Activated CD8-positive, alpha-beta T cell treated with anti-CD3 and anti-CD28 coated beads, Interleukin-2, amount 10 ng/mL, durations not matched to agents 7 days and 5 days (primary cell): Measurements from ENCODE around the gene EPO. TPM values are rescaled to one million over a fixed set of nuclear protein-coding genes. Genes with fewer than 3 reads are reported as not detected.
"Not testable (repeated sequence)": the region's sequence is repeated elsewhere in the genome, so short reads cannot be mapped to it uniquely, and the experiment has no call there.

Experiments
- ATAC-seq: fragments of 150-1000 bp; cut with Tn5 transposase; one replicate; pipeline ENCODE4 v1.10.0; 2021; ENCODE audit warnings: moderate library complexity
- CTCF ChIA-PET: fragments of 350-600 bp; sonication (Branson Sonifier 250); formaldehyde crosslinking; loops from one replicate; lab custom pipeline; 2021; ENCODE audit warnings: antibody characterized with exemption; lab: Charles Lee
- POLR2A ChIA-PET: fragments of 350-600 bp; sonication (Branson Sonifier 250); formaldehyde crosslinking; loops from one replicate; lab custom pipeline; 2021; ENCODE audit warnings: antibody characterized with exemption; lab: Charles Lee
- DNase-seq: peaks from one replicate; pipeline ENCODE4 v3.0.0-alpha.2; 2020
- H3K27ac Mint-ChIP-seq: one replicate; pipeline ENCODE4 v1.8.0; 2021; ENCODE audit warnings: mild to moderate bottlenecking, mixed read lengths
- H3K27me3 Mint-ChIP-seq: one replicate; pipeline ENCODE4 v1.8.0; 2021; ENCODE audit warnings: low read depth, mixed read lengths
- H3K36me3 Mint-ChIP-seq: one replicate; pipeline ENCODE4 v1.8.0; 2021; ENCODE audit warnings: low read depth, mixed read lengths
- H3K4me1 Mint-ChIP-seq: one replicate; pipeline ENCODE4 v1.8.0; 2021; ENCODE audit warnings: low read depth, mixed read lengths
- H3K4me3 Mint-ChIP-seq: one replicate; pipeline ENCODE4 v1.8.0; 2021; ENCODE audit warnings: mild to moderate bottlenecking, mixed read lengths
- H3K9me3 Mint-ChIP-seq: one replicate; pipeline ENCODE4 v1.8.0; 2022; ENCODE audit warnings: mixed read lengths; ENCODE audit not compliant: insufficient read depth
- total RNA-seq, 2 experiments: library from RNA; stranded (reverse); gene quantifications; one replicate each; pipeline ENCODE4 v1.2.3, GENCODE V29; 2021

The EPO gene
- total RNA-seq, 2 experiments from 2014 or later = not detected

- H3K27me3 Mint-ChIP-seq = peaks cover 2% of the 10 kb centered on the region
- ChIA-PET CTCF (interaction anchor here (1.0 to 4.7 kb wide), 7 partner anchors 14 to 145 kb away, joined by 3 to 128 read pairs (median 34); partner anchors contain the start of genes FBXO24, GIGYF1, LRCH4 and SLC12A9), POLR2A (interaction anchor here (1.1 to 2.3 kb wide), 5 partner anchors 10 to 168 kb away, joined by 3 to 17 read pairs (median 11); partner anchors contain the start of genes GIGYF1, SLC12A9 and SRRT)
- DNase-seq (no peak), ATAC-seq (no peak)
- peaks cover 19% of the 10 kb centered on the region for H3K4me1 Mint-ChIP-seq
- peaks cover 8% of the 10 kb centered on the region for H3K36me3 Mint-ChIP-seq
- H3K9me3 Mint-ChIP-seq = no peaks in the 10 kb centered on the region
- peak overlapping the region; percentile 98 for H3K27ac Mint-ChIP-seq
- H3K4me3 Mint-ChIP-seq = peak overlapping the region; percentile 96
Observed at GRCh38 chr7:100706672-100707311, 13.5 kb upstream of the EPO start.

GRCh38 chr7:100708395-100708794 lies 11.9 kb upstream of the EPO start:
- Mint-ChIP-seq H3K36me3 (peaks cover 8% of the 10 kb centered on the region), H3K27ac (no peak overlapping the region), H3K4me1 (peaks cover 19% of the 10 kb centered on the region), H3K4me3 (no peak overlapping the region), H3K9me3 (no peaks in the 10 kb centered on the region), H3K27me3 (no peaks in the 10 kb centered on the region)
- ATAC-seq (no peak), DNase-seq (no peak)
- POLR2A ChIA-PET = interaction anchor here (0.7 to 1.7 kb wide), 2 partner anchors 279 to 505 kb away, joined by 3 read pairs; partner anchors contain the start of gene ZCWPW1
- CTCF ChIA-PET = no interaction called here

GRCh38 chr7:100710452-100710851 lies 9.8 kb upstream of the EPO start:
- DNase-seq (no peak), ATAC-seq (no peak)
- CTCF ChIA-PET = no interaction called here
- POLR2A ChIA-PET = no interaction called here
- Mint-ChIP-seq H3K36me3 (peaks cover 8% of the 10 kb centered on the region), H3K4me1 (peaks cover 13% of the 10 kb centered on the region), H3K4me3 (no peak overlapping the region), H3K9me3 (no peaks in the 10 kb centered on the region), H3K27ac (no peak overlapping the region), H3K27me3 (no peaks in the 10 kb centered on the region)

- Mint-ChIP-seq H3K4me1 (peaks cover 12% of the 10 kb centered on the region), H3K9me3 (no peaks in the 10 kb centered on the region), H3K27ac (no peak overlapping the region), H3K27me3 (no peaks in the 10 kb centered on the region), H3K36me3 (peaks cover 8% of the 10 kb centered on the region), H3K4me3 (no peak overlapping the region)
- ATAC-seq (no peak), DNase-seq (no peak)
- ChIA-PET CTCF (interaction anchor here (0.5 kb wide), 1 partner anchor 12 kb away, joined by 4 read pairs; no protein-coding TSS in a partner anchor), POLR2A (no interaction called here)
Observed at GRCh38 chr7:100711369-100711768, 8.9 kb upstream of the EPO start.

- ChIA-PET CTCF (interaction anchor here (1.0 to 1.7 kb wide), 2 partner anchors 9 to 138 kb away, joined by 3 to 11 read pairs; partner anchors contain the start of genes POP7 and SLC12A9), POLR2A (interaction anchor here (0.6 kb wide), 1 partner anchor 80 kb away, joined by 3 read pairs; no protein-coding TSS in a partner anchor)
- DNase-seq (no peak), ATAC-seq (no peak)
- H3K27me3 Mint-ChIP-seq = peaks cover 12% of the 10 kb centered on the region
- H3K4me3 Mint-ChIP-seq = no peak overlapping the region
- H3K4me1 Mint-ChIP-seq = no peaks in the 10 kb centered on the region
- no peak overlapping the region for H3K27ac Mint-ChIP-seq
- no peaks in the 10 kb centered on the region for H3K9me3 Mint-ChIP-seq
- no peaks in the 10 kb centered on the region for H3K36me3 Mint-ChIP-seq
Observed at GRCh38 chr7:100714725-100715124, 5.5 kb upstream of the EPO start.

- ATAC-seq, POLR2A ChIA-PET, H3K36me3 Mint-ChIP-seq, H3K9me3 Mint-ChIP-seq, H3K4me1 Mint-ChIP-seq, H3K4me3 Mint-ChIP-seq, DNase-seq, H3K27ac Mint-ChIP-seq: not testable (repeated sequence)
- H3K27me3 Mint-ChIP-seq = peaks cover 29% of the 10 kb centered on the region
- CTCF ChIA-PET = interaction anchor here (1.2 to 4.3 kb wide), 2 partner anchors 9 to 12 kb away, joined by 7 to 22 read pairs; partner anchors contain the start of gene POP7
Observed at GRCh38 chr7:100717073-100717472, 3.2 kb upstream of the EPO start.

- no peaks in the 10 kb centered on the region for H3K4me1 Mint-ChIP-seq
- ChIA-PET POLR2A (interaction anchor here (1.5 kb wide), 1 partner anchor 14 kb away, joined by 4 read pairs; the partner anchor contains the start of gene POP7), CTCF (interaction anchor here (2.5 to 4.3 kb wide), 2 partner anchors 14 kb away, joined by 8 to 22 read pairs; partner anchors contain the start of gene POP7)
- peaks cover 36% of the 10 kb centered on the region for H3K27me3 Mint-ChIP-seq
- no peaks in the 10 kb centered on the region for H3K9me3 Mint-ChIP-seq
- DNase-seq = no peak
- no peaks in the 10 kb centered on the region for H3K36me3 Mint-ChIP-seq
- H3K4me3 Mint-ChIP-seq = no peak overlapping the region
- no peak overlapping the region for H3K27ac Mint-ChIP-seq
- ATAC-seq = peak; percentile 20
Observed at GRCh38 chr7:100719523-100720278, 567 bp upstream of the EPO start.

- CTCF ChIA-PET = interaction anchor here (1.5 to 2.5 kb wide), 2 partner anchors 15 to 131 kb away, joined by 4 to 8 read pairs; partner anchors contain the start of genes POP7 and SLC12A9
Observed at GRCh38 chr7:100720671-100721504, 620 bp downstream of the EPO start.

GRCh38 chr7:100721505-100721812 lies 1.2 kb downstream of the EPO start:
- ATAC-seq (no peak), DNase-seq (no peak)
- peaks cover 36% of the 10 kb centered on the region for H3K27me3 Mint-ChIP-seq
- H3K4me1 Mint-ChIP-seq = peaks cover 4% of the 10 kb centered on the region
- ChIA-PET POLR2A (no interaction called here), CTCF (interaction anchor here (1.5 to 2.5 kb wide), 2 partner anchors 16 to 131 kb away, joined by 4 to 8 read pairs; partner anchors contain the start of genes POP7 and SLC12A9)
- H3K36me3 Mint-ChIP-seq = no peaks in the 10 kb centered on the region
- H3K4me3 Mint-ChIP-seq = no peak overlapping the region
- H3K27ac Mint-ChIP-seq = no peak overlapping the region
- H3K9me3 Mint-ChIP-seq = no peaks in the 10 kb centered on the region

More at GRCh38 chr7:100720671-100721504, 620 bp downstream of the EPO start:
- H3K27ac Mint-ChIP-seq = no peak overlapping the region
- no peaks in the 10 kb centered on the region for H3K36me3 Mint-ChIP-seq
- POLR2A ChIA-PET = no interaction called here
- H3K4me1 Mint-ChIP-seq = peaks cover 4% of the 10 kb centered on the region
- H3K4me3 Mint-ChIP-seq = no peak overlapping the region
- DNase-seq (no peak), ATAC-seq (no peak)
- H3K9me3 Mint-ChIP-seq = no peaks in the 10 kb centered on the region
- H3K27me3 Mint-ChIP-seq = peaks cover 36% of the 10 kb centered on the region

GRCh38 chr7:100722480-100723212 lies 2.4 kb downstream of the EPO start:
- no peaks in the 10 kb centered on the region for H3K36me3 Mint-ChIP-seq
- DNase-seq (no peak), ATAC-seq (no peak)
- peaks cover 4% of the 10 kb centered on the region for H3K4me1 Mint-ChIP-seq
- no peak overlapping the region for H3K27ac Mint-ChIP-seq
- no peak overlapping the region for H3K4me3 Mint-ChIP-seq
- ChIA-PET CTCF (interaction anchor here (1.1 to 4.4 kb wide), 5 partner anchors 17 to 130 kb away, joined by 3 to 62 read pairs (median 4); partner anchors contain the start of genes POP7 and SLC12A9), POLR2A (no interaction called here)
- H3K9me3 Mint-ChIP-seq = no peaks in the 10 kb centered on the region
- H3K27me3 Mint-ChIP-seq = peaks cover 39% of the 10 kb centered on the region
